ENCODE data around the gene ATRNL1. TPM values are rescaled to one million over a fixed set of nuclear protein-coding genes. Genes with fewer than 3 reads are reported as not detected.

The ATRNL1 gene
- total and polyA plus RNA-seq, 10 donors, result 0.29 to 6.3 (median 2.2) TPM

GRCh38 chr10:115045499-115045898 is 47.7 kb upstream of the ATRNL1 start:
- WGBS, 5 donors, result 76 to 97% (median 78%) methylated on average over 1 of the region's 1 CpG
- Histone ChIP-seq H3K9me3 (no peaks in the 10 kb centered on the region), H3K4me1 (no peaks in the 10 kb centered on the region), H3K36me3 (no peaks in the 10 kb centered on the region), H3K27ac (no peak overlapping the region), H3K4me3 (no peak overlapping the region), H3K27me3 (replicated peaks in 1 of 7) (no peaks in the 10 kb centered on the region)
- TF ChIP-seq POLR2AphosphoS5 (IDR thresholded peaks at IDR 0.05), result no peak
- TF ChIP-seq POLR2A (IDR thresholded peaks at IDR 0.05), result no peak
- TF ChIP-seq CTCF (IDR thresholded peaks at IDR 0.05 in 8 of 11, conservative IDR thresholded peaks at IDR 0.05 in 3 of 11), result no peak
- intact Hi-C loops (cut with DNase I; ENCODE audit: low total_unique reads), result no loop called here
- DNase-seq, result no peak

GRCh38 chr10:115046686-115047236 is 46.4 kb upstream of the ATRNL1 start:
- Histone ChIP-seq H3K27me3 (replicated peaks in 1 of 7) (no peaks in the 10 kb centered on the region), H3K27ac (no peak overlapping the region), H3K4me3 (no peak overlapping the region), H3K36me3 (no peaks in the 10 kb centered on the region), H3K9me3 (no peaks in the 10 kb centered on the region), H3K4me1 (no peaks in the 10 kb centered on the region)
- intact Hi-C loops (cut with DNase I; ENCODE audit: low total_unique reads), result no loop called here
- no peak for TF ChIP-seq POLR2AphosphoS5 (IDR thresholded peaks at IDR 0.05)
- no peak for TF ChIP-seq POLR2A (IDR thresholded peaks at IDR 0.05)
- TF ChIP-seq CTCF (IDR thresholded peaks at IDR 0.05 in 8 of 11, conservative IDR thresholded peaks at IDR 0.05 in 3 of 11), result no peak
- no peak for DNase-seq
- 72 to 85% (median 76%) methylated on average over 1 of the region's 1 CpG for WGBS, 5 donors

- TF ChIP-seq POLR2A (IDR thresholded peaks at IDR 0.05), result no peak
- TF ChIP-seq CTCF (IDR thresholded peaks at IDR 0.05 in 8 of 11, conservative IDR thresholded peaks at IDR 0.05 in 3 of 11), result no peak
- TF ChIP-seq POLR2AphosphoS5 (IDR thresholded peaks at IDR 0.05), result no peak
- Histone ChIP-seq H3K27me3 (replicated peaks in 1 of 7) (no peaks in the 10 kb centered on the region), H3K36me3 (no peaks in the 10 kb centered on the region), H3K9me3 (no peaks in the 10 kb centered on the region), H3K4me3 (no peak overlapping the region), H3K27ac (no peak overlapping the region), H3K4me1 (peaks cover 0 to 4% (median 0%) of the 10 kb centered on the region in 6 donors)
- intact Hi-C loops (cut with DNase I; ENCODE audit: low total_unique reads), result no loop called here
- DNase-seq, result no peak
These were observed 45.5 kb upstream of the ATRNL1 start for GRCh38 chr10:115047705-115048104.

DNA sequence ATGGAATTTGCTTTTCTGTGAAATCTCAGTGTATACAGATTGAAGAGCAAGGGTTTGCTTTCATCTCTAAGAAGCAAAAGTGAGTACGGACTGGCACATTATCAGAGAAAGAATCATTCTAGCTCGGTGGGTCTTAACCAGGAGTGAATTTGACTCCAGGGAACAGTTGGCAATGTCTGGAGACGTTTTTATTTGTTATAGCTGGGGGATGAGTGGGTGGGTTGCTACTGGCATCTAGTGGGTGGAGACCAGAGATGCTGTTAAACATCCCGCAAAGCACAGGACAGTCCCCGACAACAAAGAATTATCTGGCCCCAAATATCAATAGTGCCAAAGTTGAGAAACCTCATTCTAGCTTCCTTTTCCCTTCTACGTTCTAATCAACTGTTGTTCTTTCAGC is 43.8 kb upstream of the ATRNL1 start:
- H3K27ac ChIP-seq, result no peak overlapping the region
- 74 to 85% (median 81%) methylated on average over 6 of the region's 6 CpGs for WGBS, 5 donors
- no peaks in the 10 kb centered on the region for H3K36me3 ChIP-seq
- no peaks in the 10 kb centered on the region for H3K9me3 ChIP-seq
- peaks cover 0 to 6% (median 0%) of the 10 kb centered on the region in 6 donors for H3K4me1 ChIP-seq
- DNase-seq, result no peak
- H3K4me3 ChIP-seq, result no peak overlapping the region
- no peaks in the 10 kb centered on the region for H3K27me3 ChIP-seq (replicated peaks in 1 of 7)
- no peak for TF ChIP-seq POLR2A (IDR thresholded peaks at IDR 0.05)
- TF ChIP-seq CTCF (IDR thresholded peaks at IDR 0.05 in 8 of 11, conservative IDR thresholded peaks at IDR 0.05 in 3 of 11), result no peak
- no peak for TF ChIP-seq POLR2AphosphoS5 (IDR thresholded peaks at IDR 0.05)
- intact Hi-C loops (cut with DNase I; ENCODE audit: low total_unique reads), result no loop called here
